ENCODE data around the gene PREP.

The PREP gene

GRCh38 chr6:105375797-105376196 is 27.1 kb downstream of the PREP start:
- TF ChIP-seq, protein P1, sequence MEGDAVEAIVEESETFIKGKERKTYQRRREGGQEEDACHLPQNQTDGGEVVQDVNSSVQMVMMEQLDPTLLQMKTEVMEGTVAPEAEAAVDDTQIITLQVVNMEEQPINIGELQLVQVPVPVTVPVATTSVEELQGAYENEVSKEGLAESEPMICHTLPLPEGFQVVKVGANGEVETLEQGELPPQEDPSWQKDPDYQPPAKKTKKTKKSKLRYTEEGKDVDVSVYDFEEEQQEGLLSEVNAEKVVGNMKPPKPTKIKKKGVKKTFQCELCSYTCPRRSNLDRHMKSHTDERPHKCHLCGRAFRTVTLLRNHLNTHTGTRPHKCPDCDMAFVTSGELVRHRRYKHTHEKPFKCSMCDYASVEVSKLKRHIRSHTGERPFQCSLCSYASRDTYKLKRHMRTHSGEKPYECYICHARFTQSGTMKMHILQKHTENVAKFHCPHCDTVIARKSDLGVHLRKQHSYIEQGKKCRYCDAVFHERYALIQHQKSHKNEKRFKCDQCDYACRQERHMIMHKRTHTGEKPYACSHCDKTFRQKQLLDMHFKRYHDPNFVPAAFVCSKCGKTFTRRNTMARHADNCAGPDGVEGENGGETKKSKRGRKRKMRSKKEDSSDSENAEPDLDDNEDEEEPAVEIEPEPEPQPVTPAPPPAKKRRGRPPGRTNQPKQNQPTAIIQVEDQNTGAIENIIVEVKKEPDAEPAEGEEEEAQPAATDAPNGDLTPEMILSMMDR (IDR thresholded peaks at IDR 0.05), result no peak
- Histone ChIP-seq H3K4me1 (ENCODE audit: control insufficient read depth in 1 of 2, insufficient read depth in 1 of 2, low read depth in 1 of 2, low read length in 1 of 2) (no peaks in the 10 kb centered on the region), H3K4me3 (ENCODE audit: low read depth in 1 of 2, low read length in 1 of 2) (no peak overlapping the region), H3K9me3 (no peaks in the 10 kb centered on the region), H3K27ac (no peak overlapping the region), H3K27me3 (no peaks in the 10 kb centered on the region), H3K36me3 (peaks cover 38% of the 10 kb centered on the region)

DNA sequence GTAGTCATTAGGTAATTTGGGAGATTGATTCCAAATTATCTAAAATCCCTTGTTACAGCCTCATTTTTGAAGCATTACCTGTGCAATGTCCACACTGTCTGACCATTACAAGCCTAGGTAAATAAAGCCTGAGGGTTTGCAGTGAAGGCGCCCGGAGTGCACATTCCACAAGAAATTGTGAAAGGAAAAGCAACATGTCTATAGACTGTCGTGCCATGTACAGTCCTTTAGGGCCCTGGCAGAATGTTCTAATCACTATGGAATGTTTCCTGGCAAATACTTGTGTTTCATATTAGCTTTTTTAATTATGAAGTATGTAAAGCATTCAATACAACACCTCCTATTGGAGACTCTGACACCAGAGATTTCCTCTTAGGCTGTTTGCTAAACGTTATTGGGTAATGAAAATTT is 28.9 kb downstream of the PREP start:
- H3K27ac ChIP-seq, result no peak overlapping the region
- H3K27me3 ChIP-seq, result no peaks in the 10 kb centered on the region
- TF ChIP-seq, protein P1 (IDR thresholded peaks at IDR 0.05), result no peak
- H3K4me1 ChIP-seq (ENCODE audit: control insufficient read depth in 1 of 2, insufficient read depth in 1 of 2, low read depth in 1 of 2, low read length in 1 of 2), result no peaks in the 10 kb centered on the region
- H3K4me3 ChIP-seq (ENCODE audit: low read depth in 1 of 2, low read length in 1 of 2), result no peak overlapping the region
- H3K36me3 ChIP-seq, result peaks cover 40% of the 10 kb centered on the region
- H3K9me3 ChIP-seq, result no peaks in the 10 kb centered on the region

GRCh38 chr6:105373481-105373880 is 29.4 kb downstream of the PREP start:
- Histone ChIP-seq H3K4me3 (ENCODE audit: low read depth in 1 of 2, low read length in 1 of 2) (no peak overlapping the region), H3K27ac (no peak overlapping the region), H3K36me3 (peaks cover 40% of the 10 kb centered on the region), H3K4me1 (ENCODE audit: control insufficient read depth in 1 of 2, insufficient read depth in 1 of 2, low read depth in 1 of 2, low read length in 1 of 2) (no peaks in the 10 kb centered on the region), H3K27me3 (no peaks in the 10 kb centered on the region), H3K9me3 (no peaks in the 10 kb centered on the region)
- TF ChIP-seq, protein P1 (IDR thresholded peaks at IDR 0.05), result no peak

DNA sequence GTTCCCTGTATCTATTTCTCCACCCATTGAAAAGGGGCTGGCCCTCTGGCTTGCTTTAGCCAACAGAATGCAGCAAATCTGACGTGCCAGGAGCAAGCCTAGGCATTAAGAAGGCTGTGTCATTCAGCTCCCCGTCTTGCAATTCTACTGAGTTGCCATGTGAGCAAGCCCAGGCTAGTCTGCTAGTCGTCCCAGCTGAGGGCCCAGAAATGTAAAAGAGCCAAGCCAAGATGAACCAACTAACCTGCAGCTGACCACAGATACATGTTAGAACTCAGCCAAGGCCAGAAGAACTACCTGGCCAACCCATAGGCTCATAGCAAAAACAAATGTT is 30.1 kb downstream of the PREP start:
- Histone ChIP-seq H3K4me3 (ENCODE audit: low read depth in 1 of 2, low read length in 1 of 2) (no peak overlapping the region), H3K27me3 (no peaks in the 10 kb centered on the region), H3K9me3 (no peaks in the 10 kb centered on the region), H3K36me3 (peaks cover 40% of the 10 kb centered on the region), H3K4me1 (ENCODE audit: control insufficient read depth in 1 of 2, insufficient read depth in 1 of 2, low read depth in 1 of 2, low read length in 1 of 2) (no peaks in the 10 kb centered on the region), H3K27ac (no peak overlapping the region)
- TF ChIP-seq, protein P1 (IDR thresholded peaks at IDR 0.05), result no peak

DNA sequence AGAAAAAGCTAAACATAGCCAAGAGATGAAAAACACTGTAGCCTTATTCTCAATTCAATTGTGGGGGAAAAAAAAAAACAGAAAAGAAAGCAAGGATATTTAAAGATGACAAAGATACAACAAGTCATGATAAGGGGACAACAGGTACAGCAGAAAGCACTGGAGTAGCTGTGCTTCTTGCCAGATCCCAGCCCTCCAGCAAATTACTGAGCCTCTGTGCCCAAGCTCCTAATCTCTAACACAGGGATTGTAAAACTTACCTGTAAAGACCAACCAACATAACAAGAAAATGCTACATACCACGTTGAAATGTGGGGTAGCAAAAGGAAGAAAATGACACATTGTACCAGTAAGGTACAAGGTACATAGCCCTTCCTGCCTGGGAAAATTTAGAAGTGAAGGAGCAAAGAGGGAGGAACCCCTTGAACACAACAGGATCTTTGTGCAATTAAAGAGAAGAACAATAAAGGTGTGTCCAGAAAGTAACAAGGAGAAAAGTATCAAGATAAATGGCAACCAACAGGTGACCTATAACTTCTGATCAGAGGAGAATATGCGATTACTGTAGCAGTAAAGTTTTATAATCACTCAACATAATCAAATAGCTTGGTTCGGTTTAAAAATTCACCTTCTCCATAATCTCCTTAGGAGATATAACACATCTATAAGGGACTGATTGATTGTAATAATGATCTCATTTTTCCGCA is 30.6 kb downstream of the PREP start:
- Histone ChIP-seq H3K9me3 (no peaks in the 10 kb centered on the region), H3K36me3 (peaks cover 40% of the 10 kb centered on the region), H3K4me1 (ENCODE audit: control insufficient read depth in 1 of 2, insufficient read depth in 1 of 2, low read depth in 1 of 2, low read length in 1 of 2) (no peaks in the 10 kb centered on the region), H3K27me3 (no peaks in the 10 kb centered on the region), H3K27ac (no peak overlapping the region), H3K4me3 (ENCODE audit: low read depth in 1 of 2, low read length in 1 of 2) (no peak overlapping the region)
- TF ChIP-seq, protein P1 (IDR thresholded peaks at IDR 0.05), result no peak

All from neutrophil (primary cell).